Measurements from ENCODE around the gene GFRA4. TPM values are rescaled to one million over a fixed set of nuclear protein-coding genes. Genes with fewer than 3 reads are reported as not detected.
A peak's percentile ranks its signal among the peaks of the same experiment; 100 is the strongest.
"Not testable (repeated sequence)": the region's sequence is repeated elsewhere in the genome, so short reads cannot be mapped to it uniquely, and the experiment has no call there.

The GFRA4 gene
- total RNA-seq, 1 experiment from 2014 or later = not detected

DNA sequence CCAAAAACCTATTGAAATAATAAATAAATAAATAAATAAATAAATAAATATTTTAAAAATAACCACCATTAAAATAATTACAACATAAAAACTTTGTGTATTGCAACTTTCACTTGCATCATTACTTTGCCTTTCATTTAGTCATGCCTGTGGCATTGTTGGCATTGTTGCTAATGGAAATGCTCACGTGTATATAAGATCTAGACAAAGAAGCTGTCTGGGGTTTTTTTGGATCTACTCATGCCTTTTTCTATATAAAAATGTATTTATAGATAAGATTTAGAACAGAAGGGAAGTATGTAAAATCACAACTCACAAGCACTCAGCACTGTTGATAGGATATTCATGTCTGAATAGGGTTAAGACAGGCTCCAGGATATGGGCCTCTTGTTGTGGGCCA is 27.9 kb downstream of the GFRA4 start:
- no peak for DNase-seq
- no peak overlapping the region for H3K4me3 ChIP-seq (ENCODE audit: insufficient read depth, low read depth, low read length)
- H3K36me3 ChIP-seq (replicated peaks; ENCODE audit: control insufficient read depth, insufficient read depth, low read length) = no peaks in the 10 kb centered on the region
- no peaks in the 10 kb centered on the region for H3K27me3 ChIP-seq (ENCODE audit: control insufficient read depth, insufficient read depth, low read length)

GRCh38 chr20:3633913-3634478 is 29.2 kb downstream of the GFRA4 start:
- no peak for DNase-seq
- H3K4me3 ChIP-seq (ENCODE audit: insufficient read depth, low read depth, low read length) = no peak overlapping the region
- H3K36me3 ChIP-seq (replicated peaks; ENCODE audit: control insufficient read depth, insufficient read depth, low read length) = no peaks in the 10 kb centered on the region
- H3K27me3 ChIP-seq (ENCODE audit: control insufficient read depth, insufficient read depth, low read length) = no peaks in the 10 kb centered on the region

- no peak for DNase-seq
- Histone ChIP-seq H3K27me3 (ENCODE audit: control insufficient read depth, insufficient read depth, low read length) (no peaks in the 10 kb centered on the region), H3K36me3 (replicated peaks; ENCODE audit: control insufficient read depth, insufficient read depth, low read length) (no peaks in the 10 kb centered on the region; the same call in 1 of the 2 replicates), H3K4me3 (ENCODE audit: insufficient read depth, low read depth, low read length) (no peak overlapping the region)
Measured at GRCh38 chr20:3632311-3633004, 30.7 kb downstream of the GFRA4 start.

DNA sequence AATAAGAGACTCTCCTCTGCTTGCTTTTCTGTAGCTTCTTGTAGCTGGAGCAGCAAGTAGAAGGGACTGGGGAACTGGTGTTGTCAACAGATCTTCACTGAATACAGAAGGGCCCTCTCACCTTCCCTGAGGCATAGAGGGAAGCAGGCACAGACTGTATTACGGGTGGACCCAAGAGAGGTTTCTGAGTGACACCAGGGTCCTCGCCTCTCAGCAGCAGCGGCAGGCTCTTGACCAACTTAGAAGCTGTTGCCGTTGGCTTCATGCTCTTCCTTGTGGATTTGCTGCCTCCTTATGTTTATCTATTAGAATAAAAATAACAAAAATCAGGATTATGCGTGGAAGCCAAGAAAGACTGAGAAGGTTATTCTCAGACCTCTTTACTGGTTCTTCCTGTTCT is 31.7 kb downstream of the GFRA4 start:
- no peak for DNase-seq
- H3K36me3 ChIP-seq (replicated peaks; ENCODE audit: control insufficient read depth, insufficient read depth, low read length) = no peaks in the 10 kb centered on the region; the same call in 1 of the 2 replicates
- H3K27me3 ChIP-seq (ENCODE audit: control insufficient read depth, insufficient read depth, low read length) = no peaks in the 10 kb centered on the region
- no peak overlapping the region for H3K4me3 ChIP-seq (ENCODE audit: insufficient read depth, low read depth, low read length)

DNA sequence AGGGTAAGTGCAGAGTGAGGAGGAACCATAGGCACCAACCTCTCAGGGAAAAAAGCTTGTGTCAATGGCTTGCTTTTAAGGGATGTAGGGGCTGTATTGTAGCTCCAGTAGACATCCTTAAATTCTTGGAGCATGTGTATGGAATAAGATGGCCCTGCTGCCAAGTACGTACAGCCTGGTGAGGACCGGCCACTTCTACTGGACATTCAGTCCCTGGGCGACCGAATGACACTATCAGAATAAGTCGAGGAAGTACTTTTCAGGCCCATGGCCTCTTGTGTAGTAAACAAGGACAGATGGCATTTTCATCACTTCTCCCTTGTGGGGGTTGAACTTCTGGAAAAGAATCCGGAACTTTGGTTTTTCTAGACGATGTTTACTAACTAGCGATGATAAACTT is 32.8 kb downstream of the GFRA4 start:
- no peak for DNase-seq
- no peaks in the 10 kb centered on the region; the same call in 1 of the 2 replicates for H3K36me3 ChIP-seq (replicated peaks; ENCODE audit: control insufficient read depth, insufficient read depth, low read length)
- H3K4me3 ChIP-seq (ENCODE audit: insufficient read depth, low read depth, low read length) = no peak overlapping the region
- H3K27me3 ChIP-seq (ENCODE audit: control insufficient read depth, insufficient read depth, low read length) = no peaks in the 10 kb centered on the region

GRCh38 chr20:3629893-3630292 is 33.3 kb downstream of the GFRA4 start:
- Histone ChIP-seq H3K36me3 (replicated peaks; ENCODE audit: control insufficient read depth, insufficient read depth, low read length) (no peaks in the 10 kb centered on the region; the same call in 1 of the 2 replicates), H3K4me3 (ENCODE audit: insufficient read depth, low read depth, low read length) (no peak overlapping the region)

DNA sequence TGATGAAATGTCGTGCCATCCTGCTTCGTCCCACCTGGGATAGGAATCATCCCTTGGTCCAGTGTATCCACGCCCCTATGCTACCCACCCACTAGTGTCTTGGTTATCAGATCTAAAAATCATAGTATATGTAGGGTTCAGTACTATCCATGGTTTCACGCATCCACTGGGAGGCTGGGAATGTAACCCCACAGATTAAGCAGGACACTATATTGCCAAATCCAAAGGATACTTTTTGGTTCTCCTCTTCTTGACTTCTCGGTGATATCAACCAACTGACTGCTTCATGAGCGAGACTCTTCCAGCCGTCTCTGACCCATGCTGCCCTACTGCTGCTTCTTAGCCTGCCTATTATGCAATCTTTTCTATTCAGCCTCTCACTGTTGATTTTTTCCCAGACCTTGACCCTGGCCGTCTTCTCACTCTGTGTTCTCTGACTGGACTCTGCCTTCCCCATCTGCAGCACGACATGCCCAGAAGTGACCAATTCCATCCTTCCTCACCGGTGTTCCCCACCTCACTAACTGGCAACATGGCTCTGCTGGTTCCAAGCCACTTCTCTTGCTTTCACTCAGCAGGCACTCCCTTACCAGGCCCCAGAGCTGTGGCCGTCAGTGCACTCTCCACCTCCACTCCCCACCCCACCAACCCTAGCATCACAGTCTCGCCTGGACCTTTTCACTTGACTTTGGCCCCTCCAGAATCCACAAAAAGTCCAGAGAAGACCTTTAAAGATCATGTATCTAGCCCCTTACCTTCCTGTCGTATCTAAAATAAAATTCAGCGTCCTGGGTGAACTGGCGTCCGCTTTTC is 34.5 kb downstream of the GFRA4 start:
- no peak for DNase-seq
- Histone ChIP-seq H3K27me3 (ENCODE audit: control insufficient read depth, insufficient read depth, low read length) (no peaks in the 10 kb centered on the region), H3K4me3 (ENCODE audit: insufficient read depth, low read depth, low read length) (no peak overlapping the region), H3K36me3 (replicated peaks; ENCODE audit: control insufficient read depth, insufficient read depth, low read length) (no peaks in the 10 kb centered on the region; the same call in 1 of the 2 replicates)

More at GRCh38 chr20:3629893-3630292, 33.3 kb downstream of the GFRA4 start:
- no peaks in the 10 kb centered on the region for H3K27me3 ChIP-seq (ENCODE audit: control insufficient read depth, insufficient read depth, low read length)
- no peak for DNase-seq

DNA sequence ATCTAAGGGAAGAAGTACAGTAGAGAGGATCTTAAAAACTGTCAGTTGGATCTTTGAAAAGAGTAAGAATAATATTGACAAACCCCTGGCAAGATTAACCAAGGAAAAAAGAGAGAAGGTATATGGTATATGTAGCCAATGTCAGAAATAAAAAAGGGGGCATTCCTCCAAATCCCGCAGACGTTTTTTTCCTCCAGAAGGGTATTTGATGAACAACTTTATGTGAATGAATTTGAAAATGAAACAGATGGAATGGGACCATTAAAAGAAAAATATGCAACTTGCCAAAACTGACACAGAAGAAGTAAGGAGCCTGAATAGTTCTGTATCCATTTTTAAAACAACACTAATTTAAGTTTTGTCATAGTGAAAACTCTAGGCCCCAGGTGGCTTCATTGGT is 35.7 kb downstream of the GFRA4 start:
- Histone ChIP-seq H3K4me3 (ENCODE audit: insufficient read depth, low read depth, low read length) (no peak overlapping the region), H3K27me3 (ENCODE audit: control insufficient read depth, insufficient read depth, low read length) (no peaks in the 10 kb centered on the region), H3K36me3 (replicated peaks; ENCODE audit: control insufficient read depth, insufficient read depth, low read length) (no peaks in the 10 kb centered on the region; the same call in 1 of the 2 replicates)
- DNase-seq = no peak

GRCh38 chr20:3622406-3622805 is 40.8 kb downstream of the GFRA4 start:
- Histone ChIP-seq H3K4me3 (ENCODE audit: insufficient read depth, low read depth, low read length) (no peak overlapping the region), H3K27me3 (ENCODE audit: control insufficient read depth, insufficient read depth, low read length) (no peaks in the 10 kb centered on the region), H3K36me3 (replicated peaks; ENCODE audit: control insufficient read depth, insufficient read depth, low read length) (no peaks in the 10 kb centered on the region)
- DNase-seq = no peak

- Histone ChIP-seq H3K36me3 (replicated peaks; ENCODE audit: control insufficient read depth, insufficient read depth, low read length) (no peaks in the 10 kb centered on the region), H3K27me3 (ENCODE audit: control insufficient read depth, insufficient read depth, low read length) (no peaks in the 10 kb centered on the region), H3K4me3 (ENCODE audit: insufficient read depth, low read depth, low read length) (no peak overlapping the region)
- DNase-seq = peak; percentile 71
Measured at GRCh38 chr20:3621111-3621510, 42.1 kb downstream of the GFRA4 start.

GRCh38 chr20:3616250-3616649 is 46.9 kb downstream of the GFRA4 start:
- Histone ChIP-seq H3K36me3 (replicated peaks; ENCODE audit: control insufficient read depth, insufficient read depth, low read length) (no peaks in the 10 kb centered on the region), H3K27me3 (ENCODE audit: control insufficient read depth, insufficient read depth, low read length) (no peaks in the 10 kb centered on the region), H3K4me3 (ENCODE audit: insufficient read depth, low read depth, low read length) (no peak overlapping the region)
- peak; percentile 33 for DNase-seq

DNA sequence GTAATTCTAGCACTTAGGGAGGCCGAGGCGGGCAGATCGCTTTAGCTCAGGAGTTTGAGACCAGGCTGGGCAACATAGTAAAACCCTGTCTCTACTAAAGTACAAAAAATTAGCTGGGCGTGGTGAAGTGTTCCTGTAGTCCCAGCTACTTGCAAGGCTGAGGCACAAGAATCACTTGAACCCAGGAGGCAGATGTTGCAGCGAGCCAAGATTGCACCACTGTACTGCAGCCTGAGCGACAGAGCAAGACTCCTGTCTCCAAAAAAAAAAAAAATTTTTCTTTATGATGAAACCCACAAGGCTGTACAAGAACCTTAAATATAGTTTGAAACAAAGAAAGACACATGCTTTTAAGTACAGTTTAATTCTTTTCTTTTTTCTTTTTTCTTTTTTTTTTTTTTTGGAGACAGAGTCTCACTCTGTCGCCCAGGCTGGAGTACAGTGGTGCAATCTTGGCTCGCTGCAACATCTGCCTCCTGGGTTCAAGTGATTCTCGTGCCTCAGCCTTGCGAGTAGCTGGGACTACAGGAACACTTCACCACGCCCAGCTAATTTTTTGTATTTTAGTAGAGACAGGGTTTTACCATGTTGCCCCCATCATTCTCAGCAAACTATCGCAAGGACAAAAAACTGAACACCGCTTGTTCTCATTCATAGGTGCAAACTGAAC is 47.9 kb downstream of the GFRA4 start:
- DNase-seq; H3K27me3 ChIP-seq (ENCODE audit: control insufficient read depth, insufficient read depth, low read length); H3K4me3 ChIP-seq (ENCODE audit: insufficient read depth, low read depth, low read length); H3K36me3 ChIP-seq (replicated peaks; ENCODE audit: control insufficient read depth, insufficient read depth, low read length): not testable (repeated sequence)

GRCh38 chr20:3614466-3614865 is 48.7 kb downstream of the GFRA4 start:
- Histone ChIP-seq H3K36me3 (replicated peaks; ENCODE audit: control insufficient read depth, insufficient read depth, low read length) (no peaks in the 10 kb centered on the region), H3K4me3 (ENCODE audit: insufficient read depth, low read depth, low read length) (no peak overlapping the region), H3K27me3 (ENCODE audit: control insufficient read depth, insufficient read depth, low read length) (no peaks in the 10 kb centered on the region)
- DNase-seq = no peak

DNA sequence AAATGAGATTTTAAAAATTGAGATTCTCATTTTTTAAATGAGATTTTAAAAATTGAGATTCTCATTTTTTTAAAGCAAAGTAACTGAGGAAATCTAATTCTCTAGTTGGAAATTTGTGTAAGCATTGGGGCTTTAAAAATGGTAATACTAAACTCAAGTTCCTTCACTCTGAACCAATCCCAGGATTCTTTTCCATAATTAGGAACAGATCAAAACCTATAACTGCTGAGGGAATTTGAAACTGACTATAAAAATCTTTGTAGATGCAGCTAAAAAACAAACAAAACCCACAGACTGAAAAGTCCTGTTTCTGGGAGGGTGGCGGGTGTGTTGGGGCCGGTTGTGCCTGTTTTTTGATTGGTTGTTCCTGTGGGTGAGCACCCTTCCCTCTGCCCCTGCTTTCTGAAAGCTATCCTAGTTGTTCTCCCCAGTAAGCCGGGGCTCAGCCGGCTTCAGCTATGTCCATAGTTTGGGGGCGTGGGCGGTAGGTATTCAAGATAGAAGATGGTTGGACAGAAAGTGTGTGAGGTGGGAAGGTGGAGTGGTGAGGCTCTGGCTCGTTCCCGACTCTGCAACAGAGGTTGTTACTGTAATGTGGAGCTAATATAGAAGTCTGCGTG is 49.3 kb downstream of the GFRA4 start:
- Histone ChIP-seq H3K4me3 (ENCODE audit: insufficient read depth, low read depth, low read length) (no peak overlapping the region), H3K36me3 (replicated peaks; ENCODE audit: control insufficient read depth, insufficient read depth, low read length) (no peaks in the 10 kb centered on the region), H3K27me3 (ENCODE audit: control insufficient read depth, insufficient read depth, low read length) (no peaks in the 10 kb centered on the region)
- DNase-seq = no peak

All from H7 (cell line).